ENCODE results near the gene LMAN1L.

- TF ChIP-seq CTCF (conservative IDR thresholded peaks at IDR 0.05; ENCODE audit: low read depth, low read length), result no peak
- TF ChIP-seq POLR2A (IDR thresholded peaks at IDR 0.05; ENCODE audit: low read depth, low read length), result no peak
- TF ChIP-seq FOS (IDR thresholded peaks at IDR 0.05; ENCODE audit: low read depth, low read length), result no peak
- no peak for TF ChIP-seq RAD21 (IDR thresholded peaks at IDR 0.05; ENCODE audit: low read length)
Measured at GRCh38 chr15:74841891-74842373, 29.3 kb downstream of the LMAN1L start.

All from IMR-90 (cell line).